CD4-positive, alpha-beta T cell (primary cell): ENCODE measurements around the gene NEURL1. TPM values are rescaled to one million over a fixed set of nuclear protein-coding genes. Genes with fewer than 3 reads are reported as not detected.

Source experiments
- ATAC-seq: fragments of 200-7000 bp; cut with Tn5 transposase; one replicate; pipeline ENCODE4 v1.10.0; 2022; ENCODE audit warnings: mild to moderate bottlenecking; ENCODE audit not compliant: poor library complexity
- CTCF ChIA-PET: fragments of 350-600 bp; sonication (Branson Sonifier 250); formaldehyde crosslinking; loops from one replicate; lab custom pipeline; 2021; ENCODE audit warnings: antibody characterized with exemption, inconsistent platforms; lab: Charles Lee
- POLR2A ChIA-PET: fragments of 350-600 bp; sonication (Branson Sonifier 250); formaldehyde crosslinking; loops from one replicate; lab custom pipeline; 2021; ENCODE audit warnings: antibody characterized with exemption, inconsistent platforms; lab: Charles Lee
- DNase-seq, 14 experiments: peaks; one replicate each; pipeline ENCODE4 v3.0.0-alpha.2; 2013 to 2020; ENCODE audit warnings: mixed read lengths in 2 of 14
- H3K27ac ChIP-seq, 2 donors: one replicate each; pipeline versions ENCODE4 v1.5.1 to v1.7.0; 2013; ENCODE audit warnings: low read length in 2 of 2, low read depth in 1 of 2, mild to moderate bottlenecking in 1 of 2
- H3K27me3 ChIP-seq, 2 experiments: 1 replicate in 1 of 2; 2 replicates in 1 of 2; pipeline versions ENCODE4 v1.6.1 to v1.7.0; 2013; ENCODE audit warnings: low read length in 2 of 2, control low read depth in 1 of 2, mild to moderate bottlenecking in 1 of 2, moderate library complexity in 1 of 2; ENCODE audit not compliant: insufficient read depth in 2 of 2, control insufficient read depth in 1 of 2
- H3K36me3 ChIP-seq: one replicate; pipeline ENCODE4 v1.6.1; 2013; ENCODE audit warnings: low read length, control low read depth; ENCODE audit not compliant: insufficient read depth
- H3K4me1 ChIP-seq: one replicate; pipeline ENCODE4 v1.6.1; 2013; ENCODE audit warnings: low read length, control low read depth; ENCODE audit not compliant: insufficient read depth
- H3K4me3 ChIP-seq: one replicate; pipeline ENCODE4 v1.5.1; 2013; ENCODE audit warnings: mild to moderate bottlenecking, low read length, moderate library complexity
- H3K9me3 ChIP-seq, 2 experiments: 1 replicate in 1 of 2; 2 replicates in 1 of 2; pipeline versions ENCODE4 v1.6.1 to v1.7.0; 2013; ENCODE audit warnings: low read length in 2 of 2, mild to moderate bottlenecking in 2 of 2, control low read depth in 1 of 2, moderate library complexity in 1 of 2; ENCODE audit not compliant: control insufficient read depth in 1 of 2, insufficient read depth in 1 of 2
- H3K27ac Mint-ChIP-seq: one replicate; pipeline ENCODE4 v1.8.0; 2020; ENCODE audit warnings: mixed read lengths
- H3K27me3 Mint-ChIP-seq: one replicate; pipeline ENCODE4 v1.8.0; 2021; ENCODE audit warnings: mixed read lengths
- H3K36me3 Mint-ChIP-seq: one replicate; pipeline ENCODE4 v1.8.0; 2021; ENCODE audit warnings: low read depth, mixed read lengths
- H3K4me1 Mint-ChIP-seq: one replicate; pipeline ENCODE4 v1.8.0; 2021; ENCODE audit warnings: low read depth, mixed read lengths
- H3K4me3 Mint-ChIP-seq: one replicate; pipeline ENCODE4 v1.8.0; 2020; ENCODE audit warnings: mild to moderate bottlenecking, mixed read lengths
- H3K9me3 Mint-ChIP-seq: one replicate; pipeline ENCODE4 v1.8.0; 2020; ENCODE audit warnings: mixed read lengths
- CTCF ChIP-seq: fragments of 200-600 bp; IDR thresholded peaks from one replicate; pipeline ENCODE4 v1.8.0; 2022; ENCODE audit warnings: antibody characterized with exemption, mild to moderate bottlenecking
- intact Hi-C, 2 experiments: fragments of 100-400 bp; cut with DNase I in 1 of 2; cut with micrococcal nuclease in 1 of 2; formaldehyde crosslinking; loops; one replicate each; pipeline versions ENCODE4 v1.15.1 to v1.9.0; 2023 to 2025; cut with DNase I, micrococcal nuclease
- total RNA-seq, 174 experiments: library from RNA in 2 of 174; stranded (reverse) in 2 of 174; gene quantifications; one replicate each; pipeline ENCODE4 v1.2.3 and lab custom pipeline; 2021 to 2026

The NEURL1 gene
- total RNA-seq, 2 experiments from 2014 or later, result 0.85 to 1.1 TPM

GRCh38 chr10:103544657-103545310, 51.3 kb downstream of the NEURL1 start:
- Histone ChIP-seq H3K9me3 (no peaks in the 10 kb centered on the region), H3K27me3 (no peaks in the 10 kb centered on the region), H3K36me3 (no peaks in the 10 kb centered on the region), H3K4me3 (no peak overlapping the region), H3K27ac (no peak overlapping the region), H3K4me1 (peaks cover 11% of the 10 kb centered on the region)
- Mint-ChIP-seq H3K4me3 (no peak overlapping the region), H3K27me3 (peaks cover 9% of the 10 kb centered on the region), H3K36me3 (no peaks in the 10 kb centered on the region), H3K4me1 (peaks cover 11% of the 10 kb centered on the region), H3K27ac (no peak overlapping the region), H3K9me3 (no peaks in the 10 kb centered on the region)
- ChIA-PET POLR2A (no interaction called here), CTCF (no interaction called here)
- no peak for TF ChIP-seq CTCF
- intact Hi-C loops, result no loop called here
- DNase-seq (no peak), ATAC-seq (no peak)

GRCh38 chr10:103545366-103545765, 51.9 kb downstream of the NEURL1 start:
- intact Hi-C loops, result no loop called here

GRCh38 chr10:103545771-103546281, 52.3 kb downstream of the NEURL1 start:
- Mint-ChIP-seq H3K4me3 (no peak overlapping the region), H3K4me1 (peaks cover 11% of the 10 kb centered on the region), H3K36me3 (no peaks in the 10 kb centered on the region), H3K9me3 (no peaks in the 10 kb centered on the region), H3K27me3 (peaks cover 4% of the 10 kb centered on the region), H3K27ac (no peak overlapping the region)
- intact Hi-C loops, result no loop called here
- no peaks in the 10 kb centered on the region for H3K36me3 ChIP-seq
- H3K27ac ChIP-seq, result no peak overlapping the region
- TF ChIP-seq CTCF, result no peak
- no peak overlapping the region for H3K4me3 ChIP-seq
- ChIA-PET POLR2A (no interaction called here), CTCF (no interaction called here)
- peaks cover 11% of the 10 kb centered on the region for H3K4me1 ChIP-seq
- no peaks in the 10 kb centered on the region for H3K27me3 ChIP-seq
- DNase-seq, result no peak
- ATAC-seq, result no peak
- no peaks in the 10 kb centered on the region for H3K9me3 ChIP-seq

More at GRCh38 chr10:103545366-103545765, 51.9 kb downstream of the NEURL1 start:
- H3K27me3 ChIP-seq, result no peaks in the 10 kb centered on the region
- Mint-ChIP-seq H3K36me3 (no peaks in the 10 kb centered on the region), H3K4me1 (peaks cover 11% of the 10 kb centered on the region), H3K27me3 (peaks cover 9% of the 10 kb centered on the region), H3K27ac (no peak overlapping the region), H3K4me3 (no peak overlapping the region), H3K9me3 (no peaks in the 10 kb centered on the region)
- TF ChIP-seq CTCF, result no peak
- ATAC-seq (no peak), DNase-seq (no peak)
- H3K27ac ChIP-seq, result no peak overlapping the region
- CTCF ChIA-PET, result no interaction called here
- POLR2A ChIA-PET, result no interaction called here
- no peak overlapping the region for H3K4me3 ChIP-seq
- H3K36me3 ChIP-seq, result no peaks in the 10 kb centered on the region
- peaks cover 11% of the 10 kb centered on the region for H3K4me1 ChIP-seq
- no peaks in the 10 kb centered on the region for H3K9me3 ChIP-seq
